ENCODE results near the gene MMP17.
A peak's percentile ranks its signal among the peaks of the same experiment; 100 is the strongest.

The MMP17 gene

GRCh38 chr12:131818821-131819585, 9.2 kb upstream of the MMP17 start:
- peak in 1 of 2 donors; percentile 72 for DNase-seq
- Histone ChIP-seq H3K27me3 (peaks cover 0 to 3% of the 10 kb centered on the region in 2 donors), H3K36me3 (no peaks in the 10 kb centered on the region), H3K4me1 (no peaks in the 10 kb centered on the region), H3K27ac (no peak overlapping the region), H3K9me3 (no peaks in the 10 kb centered on the region), H3K4me3 (no peak overlapping the region)
- TF ChIP-seq CTCF (IDR thresholded peaks at IDR 0.05) = no peak
- intact Hi-C loops (cut with DNase I; ENCODE audit: low total_unique reads) = no loop called here

GRCh38 chr12:131824450-131824849, 3.7 kb upstream of the MMP17 start:
- Histone ChIP-seq H3K9me3 (peaks cover 0 to 5% (median 0%) of the 10 kb centered on the region in 3 donors), H3K27me3 (peaks cover 0 to 40% of the 10 kb centered on the region in 2 donors), H3K4me1 (peaks cover 0 to 28% (median 16%) of the 10 kb centered on the region in 4 donors), H3K27ac (no peak overlapping the region), H3K4me3 (no peak overlapping the region), H3K36me3 (no peaks in the 10 kb centered on the region)
- no peak for TF ChIP-seq CTCF (IDR thresholded peaks at IDR 0.05)
- intact Hi-C loops (cut with DNase I; ENCODE audit: low total_unique reads) = loop anchor here (10.0 kb wide), 1 partner anchor 220 kb away; no protein-coding TSS in a partner anchor
- DNase-seq = no peak

GRCh38 chr12:131825146-131825892, 2.9 kb upstream of the MMP17 start:
- peaks cover 0 to 37% (median 25%) of the 10 kb centered on the region in 4 donors for H3K4me1 ChIP-seq
- H3K4me3 ChIP-seq = no peak overlapping the region
- peaks cover 0 to 5% (median 0%) of the 10 kb centered on the region in 3 donors for H3K9me3 ChIP-seq
- no peak overlapping the region for H3K27ac ChIP-seq
- TF ChIP-seq CTCF (IDR thresholded peaks at IDR 0.05) = no peak
- no peak for DNase-seq
- no peaks in the 10 kb centered on the region for H3K36me3 ChIP-seq
- intact Hi-C loops (cut with DNase I; ENCODE audit: low total_unique reads) = loop anchor here (10.0 kb wide), 1 partner anchor 221 kb away; no protein-coding TSS in a partner anchor
- peaks cover 0 to 49% of the 10 kb centered on the region in 2 donors for H3K27me3 ChIP-seq

GRCh38 chr12:131826097-131826928, 1.9 kb upstream of the MMP17 start:
- Histone ChIP-seq H3K36me3 (no peaks in the 10 kb centered on the region), H3K4me3 (no peak overlapping the region), H3K27ac (no peak overlapping the region), H3K9me3 (peaks cover 0 to 5% (median 0%) of the 10 kb centered on the region in 3 donors), H3K27me3 (peaks cover 0 to 56% of the 10 kb centered on the region in 2 donors), H3K4me1 (peaks cover 0 to 46% (median 33%) of the 10 kb centered on the region in 4 donors)
- no peak for TF ChIP-seq CTCF (IDR thresholded peaks at IDR 0.05)
- no peak for DNase-seq
- intact Hi-C loops (cut with DNase I; ENCODE audit: low total_unique reads) = loop anchor here (10.0 kb wide), 1 partner anchor 222 kb away; no protein-coding TSS in a partner anchor
